ENCODE data around the gene PLS1.

- TF ChIP-seq CTCF (conservative IDR thresholded peaks at IDR 0.05; ENCODE audit: low read depth, low read length) (no peak), EZH2 (IDR thresholded peaks at IDR 0.05; ENCODE audit: borderline replicate concordance, low read depth, low read length, poor library complexity, severe bottlenecking) (no peak)
Observed at GRCh38 chr3:142705198-142705597, 109.0 kb downstream of the PLS1 start.

Measured in A673 (cell line).